Activated CD4-positive, alpha-beta T cell treated with anti-CD3 and anti-CD28 coated beads for 36 hours (primary cell): ENCODE results near the gene KTN1. TPM values are rescaled to one million over a fixed set of nuclear protein-coding genes. Genes with fewer than 3 reads are reported as not detected.

Experiments
- ATAC-seq: fragments of 200-7000 bp; cut with Tn5 transposase; one replicate; pipeline ENCODE4 v1.10.0; 2021; ENCODE audit warnings: mild to moderate bottlenecking, moderate library complexity
- CTCF ChIA-PET: fragments of 350-600 bp; sonication (Branson Sonifier 250); formaldehyde crosslinking; loops from one replicate; lab custom pipeline; 2021; ENCODE audit warnings: antibody characterized with exemption; lab: Charles Lee
- POLR2A ChIA-PET: fragments of 350-600 bp; sonication (Branson Sonifier 250); formaldehyde crosslinking; loops from one replicate; lab custom pipeline; 2021; ENCODE audit warnings: antibody characterized with exemption, inconsistent platforms; lab: Charles Lee
- DNase-seq: peaks from one replicate; pipeline ENCODE4 v3.0.0-alpha.2; 2020
- H3K27ac Mint-ChIP-seq: one replicate; pipeline ENCODE4 v1.8.0; 2021; ENCODE audit warnings: mixed read lengths
- H3K27me3 Mint-ChIP-seq: one replicate; pipeline ENCODE4 v1.8.0; 2021; ENCODE audit warnings: mixed read lengths
- H3K36me3 Mint-ChIP-seq: one replicate; pipeline ENCODE4 v1.8.0; 2021; ENCODE audit warnings: low read depth, mixed read lengths
- H3K4me1 Mint-ChIP-seq: one replicate; pipeline ENCODE4 v1.8.0; 2021; ENCODE audit warnings: mixed read lengths
- H3K4me3 Mint-ChIP-seq: one replicate; pipeline ENCODE4 v1.8.0; 2021; ENCODE audit warnings: mild to moderate bottlenecking, moderate library complexity, mixed read lengths
- H3K9me3 Mint-ChIP-seq: one replicate; pipeline ENCODE4 v1.8.0; 2021; ENCODE audit warnings: low read depth, mixed read lengths
- intact Hi-C, 2 experiments: fragments of 100-400 bp; cut with DNase I in 1 of 2; cut with micrococcal nuclease in 1 of 2; formaldehyde crosslinking; loops; one replicate each; pipeline versions ENCODE4 v1.14.2 to v1.15.1; 2022 to 2024; cut with DNase I, micrococcal nuclease
- total RNA-seq, 2 experiments: library from RNA; stranded (reverse); gene quantifications; one replicate each; pipeline ENCODE4 v1.2.3, GENCODE V29; 2021

KTN1 gene
- total RNA-seq, 2 experiments from 2014 or later: 117 to 138 TPM

DNA sequence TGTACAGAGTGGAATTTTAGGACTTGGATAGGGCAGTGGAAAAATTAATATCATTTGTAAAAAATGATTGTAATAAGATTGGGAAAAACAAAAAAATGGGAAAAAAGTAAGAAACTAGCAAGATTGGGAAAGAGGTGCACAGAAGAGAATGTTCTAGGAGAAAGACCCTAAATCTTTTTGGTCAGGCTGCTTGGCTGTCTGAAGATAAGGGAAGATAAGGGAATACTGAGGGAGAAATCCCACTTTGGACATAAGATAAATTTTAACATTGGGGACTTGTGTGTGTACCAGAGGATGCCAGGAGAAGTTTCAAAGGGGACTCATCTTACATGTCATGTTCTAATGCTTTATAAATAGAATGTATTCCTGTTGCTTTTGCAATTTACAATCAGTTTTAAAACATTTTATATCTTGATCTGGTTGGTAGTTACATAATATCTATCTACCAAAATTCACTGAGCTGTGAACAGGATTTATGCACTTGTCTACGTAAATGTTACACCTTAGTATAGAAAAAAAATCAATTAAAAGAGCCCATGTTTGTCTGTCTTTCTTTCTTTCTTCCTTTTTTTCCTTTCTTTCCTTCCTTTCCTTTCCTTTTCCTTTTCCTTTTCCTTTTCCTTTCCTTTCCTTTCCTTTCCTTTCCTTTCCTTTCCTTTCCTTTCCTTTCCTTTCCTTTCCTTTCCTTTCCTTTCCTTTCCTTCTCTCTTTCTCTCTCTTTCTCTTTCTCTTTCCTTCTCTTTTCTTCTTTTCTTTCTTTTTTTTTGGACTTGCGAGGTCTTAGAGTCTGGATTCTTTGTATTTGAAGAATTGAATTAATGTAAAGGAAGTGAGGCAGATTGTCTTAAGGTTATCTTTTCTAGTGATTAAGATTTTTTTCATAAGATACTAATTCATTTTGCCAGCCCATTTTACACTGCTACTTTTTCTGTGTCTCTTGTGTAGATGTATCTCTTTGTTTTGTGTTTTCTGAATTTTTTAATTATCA lies 66.1 kb downstream of the KTN1 start:
- H3K27ac Mint-ChIP-seq: no peak overlapping the region
- CTCF ChIA-PET: no interaction called here
- no peaks in the 10 kb centered on the region for H3K9me3 Mint-ChIP-seq
- no peak overlapping the region for H3K4me3 Mint-ChIP-seq
- H3K4me1 Mint-ChIP-seq: peaks cover 15% of the 10 kb centered on the region
- POLR2A ChIA-PET: no interaction called here
- peaks cover 52% of the 10 kb centered on the region for H3K36me3 Mint-ChIP-seq
- DNase-seq (no peak), ATAC-seq (no peak)
- intact Hi-C loops: no loop called here
- H3K27me3 Mint-ChIP-seq: no peaks in the 10 kb centered on the region

DNA sequence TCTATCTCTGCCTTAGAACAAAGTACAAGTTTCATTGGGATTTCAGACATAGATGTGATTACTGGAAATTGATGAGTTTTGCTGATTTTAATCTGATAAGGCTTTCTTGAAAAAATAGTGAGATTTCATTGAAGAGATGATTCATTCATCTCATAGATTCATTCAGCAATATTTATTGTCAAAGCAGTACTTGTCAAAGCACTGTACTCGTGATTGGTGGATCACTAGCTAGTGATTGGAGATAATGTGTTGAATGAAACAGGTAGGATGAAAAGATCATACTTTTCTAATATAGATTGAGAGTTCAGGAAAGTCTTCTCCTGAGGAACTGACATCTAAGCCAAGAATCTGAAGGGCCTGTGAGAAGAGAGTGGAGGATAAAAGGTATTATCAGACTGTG lies 71.0 kb downstream of the KTN1 start:
- POLR2A ChIA-PET: no interaction called here
- peaks cover 43% of the 10 kb centered on the region for H3K36me3 Mint-ChIP-seq
- no peaks in the 10 kb centered on the region for H3K9me3 Mint-ChIP-seq
- CTCF ChIA-PET: interaction anchor here (0.6 to 1.4 kb wide), 5 partner anchors 10 to 204 kb away, joined by 3 to 4 read pairs (median 3); no protein-coding TSS in a partner anchor
- intact Hi-C loops: no loop called here
- DNase-seq (no peak), ATAC-seq (no peak)
- H3K27me3 Mint-ChIP-seq: no peaks in the 10 kb centered on the region
- peak overlapping the region; percentile 16 for H3K27ac Mint-ChIP-seq
- H3K4me1 Mint-ChIP-seq: peaks cover 11% of the 10 kb centered on the region
- H3K4me3 Mint-ChIP-seq: no peak overlapping the region

DNA sequence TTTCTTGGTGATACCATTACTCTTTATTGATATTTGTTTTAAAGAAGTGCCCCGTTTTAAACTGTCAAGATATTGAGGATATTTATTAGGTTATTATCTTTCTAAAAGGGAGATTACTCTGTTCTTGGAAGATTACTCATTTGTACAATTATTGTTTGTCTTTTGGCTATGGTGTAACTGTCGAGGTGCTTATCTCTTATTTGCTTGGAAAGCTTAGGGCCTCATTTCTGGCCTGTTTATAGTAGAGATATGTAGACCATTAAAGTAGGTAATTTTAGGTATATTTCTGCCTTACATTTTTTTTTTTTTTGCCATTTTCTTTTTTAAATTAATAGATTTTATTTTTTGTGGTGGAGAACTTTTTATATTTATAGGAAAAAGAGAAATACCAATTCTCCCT lies 74.2 kb downstream of the KTN1 start:
- no peaks in the 10 kb centered on the region for H3K9me3 Mint-ChIP-seq
- ChIA-PET POLR2A (no interaction called here), CTCF (no interaction called here)
- no peak overlapping the region for H3K27ac Mint-ChIP-seq
- H3K27me3 Mint-ChIP-seq: no peaks in the 10 kb centered on the region
- intact Hi-C loops: no loop called here
- H3K4me3 Mint-ChIP-seq: no peak overlapping the region
- H3K4me1 Mint-ChIP-seq: peaks cover 11% of the 10 kb centered on the region
- ATAC-seq (no peak), DNase-seq (no peak)
- H3K36me3 Mint-ChIP-seq: peaks cover 42% of the 10 kb centered on the region

DNA sequence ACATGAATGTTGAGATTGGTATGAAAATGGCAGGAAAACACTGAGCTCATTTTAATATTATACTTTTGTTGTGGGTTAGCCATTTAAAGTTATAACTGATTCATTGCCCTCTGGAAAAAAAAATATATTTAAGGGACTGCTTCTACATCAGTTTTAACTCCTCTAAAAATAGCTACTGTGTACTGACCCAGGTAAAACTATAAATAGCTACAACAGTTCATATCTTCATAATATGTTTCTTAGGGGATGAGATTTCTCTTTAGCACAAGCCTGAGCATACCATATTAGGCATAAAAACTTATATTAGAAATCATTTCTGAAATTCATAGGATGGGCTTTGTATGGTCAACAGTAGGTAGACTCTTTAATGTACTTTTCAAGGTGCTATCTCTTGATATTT lies 81.0 kb downstream of the KTN1 start:
- no peak overlapping the region for H3K27ac Mint-ChIP-seq
- CTCF ChIA-PET: interaction anchor here (0.8 to 1.7 kb wide), 3 partner anchors 21 to 814 kb away, joined by 3 to 4 read pairs (median 3); no protein-coding TSS in a partner anchor
- no peaks in the 10 kb centered on the region for H3K9me3 Mint-ChIP-seq
- peaks cover 17% of the 10 kb centered on the region for H3K4me1 Mint-ChIP-seq
- H3K36me3 Mint-ChIP-seq: peaks cover 41% of the 10 kb centered on the region
- intact Hi-C loops: loop anchor here (10.0 kb wide), 1 partner anchor 216 kb away; the partner anchor contains the start of gene TBPL2 (in 2 of the 2)
- H3K4me3 Mint-ChIP-seq: no peak overlapping the region
- no peaks in the 10 kb centered on the region for H3K27me3 Mint-ChIP-seq
- POLR2A ChIA-PET: no interaction called here
- ATAC-seq: no peak
- no peak for DNase-seq

DNA sequence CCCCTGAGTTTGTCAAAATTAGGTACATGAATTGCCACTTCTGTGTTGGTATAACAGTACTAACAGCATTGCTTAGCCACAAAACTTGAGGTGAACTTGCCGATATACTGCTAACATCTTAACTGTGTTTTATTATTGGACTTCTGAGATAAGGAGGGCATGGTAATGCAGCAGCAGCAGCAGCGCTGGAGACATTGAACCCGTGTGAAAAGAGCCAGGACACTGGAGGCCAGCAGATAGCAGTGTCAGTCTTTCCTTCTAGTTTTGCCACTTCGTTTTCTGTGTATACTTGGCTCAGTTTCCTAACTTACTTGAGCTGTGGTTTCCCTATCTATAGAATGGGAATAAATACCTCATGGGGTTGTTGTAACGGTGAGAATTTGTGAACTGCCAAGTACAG lies 82.7 kb downstream of the KTN1 start:
- peaks cover 35% of the 10 kb centered on the region for H3K36me3 Mint-ChIP-seq
- no peak overlapping the region for H3K27ac Mint-ChIP-seq
- H3K27me3 Mint-ChIP-seq: no peaks in the 10 kb centered on the region
- DNase-seq (no peak), ATAC-seq (no peak)
- POLR2A ChIA-PET: no interaction called here
- intact Hi-C loops: loop anchor here (10.0 kb wide), 1 partner anchor 218 kb away; the partner anchor contains the start of gene TBPL2 (in 2 of the 2)
- no peaks in the 10 kb centered on the region for H3K9me3 Mint-ChIP-seq
- peaks cover 20% of the 10 kb centered on the region for H3K4me1 Mint-ChIP-seq
- CTCF ChIA-PET: no interaction called here
- H3K4me3 Mint-ChIP-seq: no peak overlapping the region

- H3K4me1 Mint-ChIP-seq: peaks cover 20% of the 10 kb centered on the region
- H3K9me3 Mint-ChIP-seq: no peaks in the 10 kb centered on the region
- H3K27me3 Mint-ChIP-seq: no peaks in the 10 kb centered on the region
- DNase-seq (no peak), ATAC-seq (peak; percentile 44)
- H3K27ac Mint-ChIP-seq: peak overlapping the region; percentile 48
- ChIA-PET POLR2A (no interaction called here), CTCF (interaction anchor here (0.6 to 2.0 kb wide), 3 partner anchors 15 to 219 kb away, joined by 4 to 7 read pairs (median 4); no protein-coding TSS in a partner anchor)
- H3K4me3 Mint-ChIP-seq: no peak overlapping the region
- H3K36me3 Mint-ChIP-seq: peaks cover 34% of the 10 kb centered on the region
- intact Hi-C loops: loop anchor here (10.0 kb wide), 1 partner anchor 220 kb away; the partner anchor contains the start of gene TBPL2 (in 2 of the 2)
These were observed 85.2 kb downstream of the KTN1 start for GRCh38 chr14:55665067-55665675.

DNA sequence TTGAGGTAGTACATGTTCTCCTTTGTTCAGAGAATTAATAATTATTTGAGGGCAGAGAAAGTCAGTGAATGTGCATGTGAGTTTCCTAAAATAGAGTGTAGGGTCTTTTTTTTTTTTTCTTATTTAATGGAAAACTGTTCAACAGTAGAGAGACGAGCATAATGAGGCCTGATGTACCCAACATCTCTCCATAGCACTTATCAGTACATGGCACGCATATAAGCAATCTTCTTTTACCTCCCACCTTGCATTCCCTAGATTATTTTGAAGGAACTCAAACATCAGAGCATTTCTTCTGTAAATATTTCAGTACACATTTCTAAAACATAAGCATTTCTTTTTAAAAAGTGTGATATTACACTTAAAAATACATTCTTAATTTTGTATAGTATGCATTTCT lies 87.8 kb downstream of the KTN1 start:
- no peak overlapping the region for H3K4me3 Mint-ChIP-seq
- ChIA-PET POLR2A (no interaction called here), CTCF (no interaction called here)
- intact Hi-C loops: loop anchor here (10.0 kb wide), 1 partner anchor 223 kb away; the partner anchor contains the start of gene TBPL2 (in 2 of the 2)
- no peak overlapping the region for H3K27ac Mint-ChIP-seq
- peaks cover 20% of the 10 kb centered on the region for H3K4me1 Mint-ChIP-seq
- H3K27me3 Mint-ChIP-seq: no peaks in the 10 kb centered on the region
- DNase-seq (no peak), ATAC-seq (no peak)
- peaks cover 46% of the 10 kb centered on the region for H3K36me3 Mint-ChIP-seq
- H3K9me3 Mint-ChIP-seq: no peaks in the 10 kb centered on the region

- H3K4me1 Mint-ChIP-seq: no peaks in the 10 kb centered on the region
- H3K9me3 Mint-ChIP-seq: no peaks in the 10 kb centered on the region
- no peak overlapping the region for H3K27ac Mint-ChIP-seq
- intact Hi-C loops: no loop called here
- DNase-seq (no peak), ATAC-seq (no peak)
- no peaks in the 10 kb centered on the region for H3K27me3 Mint-ChIP-seq
- H3K36me3 Mint-ChIP-seq: peaks cover 30% of the 10 kb centered on the region
- no peak overlapping the region for H3K4me3 Mint-ChIP-seq
- ChIA-PET CTCF (no interaction called here), POLR2A (no interaction called here)
These were observed 91.6 kb downstream of the KTN1 start for GRCh38 chr14:55671641-55672040.

- ChIA-PET CTCF (interaction anchor here (0.6 to 1.1 kb wide), 3 partner anchors 15 to 619 kb away, joined by 3 to 5 read pairs (median 3); no protein-coding TSS in a partner anchor), POLR2A (no interaction called here)
- ATAC-seq (no peak), DNase-seq (no peak)
- Mint-ChIP-seq H3K27ac (no peak overlapping the region), H3K36me3 (peaks cover 30% of the 10 kb centered on the region), H3K27me3 (no peaks in the 10 kb centered on the region), H3K9me3 (no peaks in the 10 kb centered on the region), H3K4me3 (no peak overlapping the region), H3K4me1 (no peaks in the 10 kb centered on the region)
- intact Hi-C loops: no loop called here
These were observed 93.0 kb downstream of the KTN1 start for GRCh38 chr14:55673048-55673447.

DNA sequence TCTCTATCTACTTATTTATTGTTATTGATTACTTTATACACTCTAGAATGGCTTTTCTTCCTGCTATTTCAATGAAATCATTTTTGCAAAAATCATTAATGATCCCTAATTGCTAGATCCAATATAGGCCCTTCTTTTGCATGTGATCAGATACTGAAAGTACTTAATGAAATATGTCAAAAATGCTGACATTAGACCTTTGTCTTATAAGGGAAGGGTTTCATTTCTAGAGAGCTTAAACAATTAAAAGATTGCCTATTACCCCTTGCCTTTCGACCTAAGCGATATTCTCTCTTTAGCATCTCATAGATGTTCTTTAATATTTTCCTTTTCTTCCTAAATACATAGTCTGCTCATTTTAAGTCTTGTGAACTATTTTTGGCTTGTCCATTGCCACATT lies 101.1 kb downstream of the KTN1 start:
- Mint-ChIP-seq H3K4me1 (no peaks in the 10 kb centered on the region), H3K4me3 (no peak overlapping the region), H3K27me3 (no peaks in the 10 kb centered on the region), H3K27ac (no peak overlapping the region), H3K9me3 (no peaks in the 10 kb centered on the region), H3K36me3 (peaks cover 42% of the 10 kb centered on the region)
- CTCF ChIA-PET: no interaction called here
- no peak for ATAC-seq
- DNase-seq: no peak
- POLR2A ChIA-PET: no interaction called here
- intact Hi-C loops: no loop called here

- ChIA-PET CTCF (no interaction called here), POLR2A (no interaction called here)
- H3K4me3 Mint-ChIP-seq: no peak overlapping the region
- H3K36me3 Mint-ChIP-seq: peaks cover 41% of the 10 kb centered on the region
- no peaks in the 10 kb centered on the region for H3K4me1 Mint-ChIP-seq
- ATAC-seq (no peak), DNase-seq (no peak)
- H3K27ac Mint-ChIP-seq: peak overlapping the region; percentile 1
- no peaks in the 10 kb centered on the region for H3K9me3 Mint-ChIP-seq
- intact Hi-C loops: no loop called here
- no peaks in the 10 kb centered on the region for H3K27me3 Mint-ChIP-seq
These were observed 105.1 kb downstream of the KTN1 start for GRCh38 chr14:55684956-55685584.
